Prostate gland (tissue), 2 donors: ENCODE results near the gene MICU1. TPM values are rescaled to one million over a fixed set of nuclear protein-coding genes. Genes with fewer than 3 reads are reported as not detected.
"Not testable (repeated sequence)": the region's sequence is repeated elsewhere in the genome, so short reads cannot be mapped to it uniquely, and the experiment has no call there.

ENCODE experiments used
- DNase-seq: peaks from one replicate; pipeline ENCODE4 v3.0.0-alpha.2; 2019; ENCODE audit warnings: low spot score
- H3K27ac ChIP-seq, 2 donors: fragments of 200-600 bp; sonication (generic); 2 replicates each; pipeline ENCODE4 v1.5.1; 2017 to 2019
- H3K27me3 ChIP-seq: fragments of 200-600 bp; sonication (generic); replicated peaks from 2 replicates; pipeline ENCODE4 v1.5.1; 2019; ENCODE audit not compliant: insufficient read depth
- H3K36me3 ChIP-seq, 2 donors: fragments of 200-600 bp; sonication (generic); 1 replicate in 1 of 2; 2 replicates in 1 of 2; pipeline versions ENCODE4 v1.5.1 to v1.8.1; 2017 to 2019
- H3K4me1 ChIP-seq: fragments of 200-600 bp; sonication (generic); replicated peaks from 2 replicates; pipeline ENCODE4 v1.5.1; 2019
- H3K4me3 ChIP-seq, 2 donors: fragments of 200-600 bp; sonication (generic); 2 replicates each; pipeline ENCODE4 v1.5.1; 2017 to 2019
- H3K9me3 ChIP-seq: fragments of 200-600 bp; sonication (generic); 2 replicates; pipeline ENCODE4 v1.5.1; 2017
- POLR2A ChIP-seq: fragments of 450-650 bp; IDR thresholded peaks from one replicate; pipeline ENCODE4 v1.6.1; 2016; ENCODE audit warnings: antibody characterized with exemption, mild to moderate bottlenecking
- POLR2AphosphoS5 ChIP-seq: sonication (generic); formaldehyde crosslinking; IDR thresholded peaks from one replicate; pipeline ENCODE4 v1.6.1; 2017; ENCODE audit warnings: antibody characterized with exemption
- WGBS: methylation state at CpG from one replicate; pipeline ENCODE4 v1.1.5; 2018; 5-methylcytosine and 5-hydroxymethylcytosine counted together
- intact Hi-C: fragments of 100-400 bp; cut with DNase I; formaldehyde crosslinking; loops from one replicate; pipeline ENCODE4 v1.14.2; 2022
- total RNA-seq, 2 donors: library from RNA; depleted of rRNA; stranded (reverse); fragments of >200 nt; gene quantifications; one replicate each; pipeline ENCODE4 v1.1.0, GENCODE V29; 2016
- TF ChIP-seq, protein P1 (sequence below), 4 experiments: fragments of 200-600 bp in 2 of 4; fragments of 450-650 bp in 2 of 4; sonication (generic) in 2 of 4; IDR thresholded peaks; 1 replicate in 3 of 4; 2 replicates in 1 of 4; pipeline ENCODE4 v1.5.1; 2016 to 2019; ENCODE audit warnings: antibody characterized with exemption in 4 of 4, mild to moderate bottlenecking in 2 of 4, moderate library complexity in 2 of 4

Gene MICU1
- total RNA-seq, 2 donors from 2014 or later = 41.0 to 42.0 TPM

DNA sequence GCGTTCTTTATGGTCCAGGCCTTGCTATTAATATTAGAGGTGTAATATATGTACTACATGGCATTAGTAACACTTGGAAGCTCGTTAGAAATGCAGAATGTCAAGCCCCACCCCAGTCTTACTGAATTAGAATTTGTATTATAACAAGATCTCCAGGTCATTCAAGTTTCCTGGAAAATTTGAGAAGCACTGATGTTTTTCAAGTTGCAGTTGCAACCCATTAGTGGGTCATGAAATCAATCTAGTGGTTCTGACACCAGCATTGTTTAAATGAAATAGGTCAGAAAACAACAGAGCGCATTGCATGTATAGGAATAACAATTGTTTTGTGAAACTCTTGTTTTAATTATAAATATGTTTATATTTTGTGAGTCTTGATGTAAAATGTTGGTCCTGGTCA lies 28.8 kb upstream of the MICU1 start:
- no peaks in the 10 kb centered on the region for H3K4me1 ChIP-seq
- no peaks in the 10 kb centered on the region for H3K36me3 ChIP-seq
- H3K9me3 ChIP-seq = no peaks in the 10 kb centered on the region
- 68% methylated on average over 3 of the region's 3 CpGs for WGBS
- intact Hi-C loops = no loop called here
- H3K27ac ChIP-seq = no peak overlapping the region
- no peaks in the 10 kb centered on the region for H3K27me3 ChIP-seq
- no peak for DNase-seq
- H3K4me3 ChIP-seq = no peak overlapping the region
- TF ChIP-seq POLR2AphosphoS5 (no peak), POLR2A (no peak)
- TF ChIP-seq, protein P1, sequence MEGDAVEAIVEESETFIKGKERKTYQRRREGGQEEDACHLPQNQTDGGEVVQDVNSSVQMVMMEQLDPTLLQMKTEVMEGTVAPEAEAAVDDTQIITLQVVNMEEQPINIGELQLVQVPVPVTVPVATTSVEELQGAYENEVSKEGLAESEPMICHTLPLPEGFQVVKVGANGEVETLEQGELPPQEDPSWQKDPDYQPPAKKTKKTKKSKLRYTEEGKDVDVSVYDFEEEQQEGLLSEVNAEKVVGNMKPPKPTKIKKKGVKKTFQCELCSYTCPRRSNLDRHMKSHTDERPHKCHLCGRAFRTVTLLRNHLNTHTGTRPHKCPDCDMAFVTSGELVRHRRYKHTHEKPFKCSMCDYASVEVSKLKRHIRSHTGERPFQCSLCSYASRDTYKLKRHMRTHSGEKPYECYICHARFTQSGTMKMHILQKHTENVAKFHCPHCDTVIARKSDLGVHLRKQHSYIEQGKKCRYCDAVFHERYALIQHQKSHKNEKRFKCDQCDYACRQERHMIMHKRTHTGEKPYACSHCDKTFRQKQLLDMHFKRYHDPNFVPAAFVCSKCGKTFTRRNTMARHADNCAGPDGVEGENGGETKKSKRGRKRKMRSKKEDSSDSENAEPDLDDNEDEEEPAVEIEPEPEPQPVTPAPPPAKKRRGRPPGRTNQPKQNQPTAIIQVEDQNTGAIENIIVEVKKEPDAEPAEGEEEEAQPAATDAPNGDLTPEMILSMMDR (IDR thresholded peaks at IDR 0.05) = no peak

DNA sequence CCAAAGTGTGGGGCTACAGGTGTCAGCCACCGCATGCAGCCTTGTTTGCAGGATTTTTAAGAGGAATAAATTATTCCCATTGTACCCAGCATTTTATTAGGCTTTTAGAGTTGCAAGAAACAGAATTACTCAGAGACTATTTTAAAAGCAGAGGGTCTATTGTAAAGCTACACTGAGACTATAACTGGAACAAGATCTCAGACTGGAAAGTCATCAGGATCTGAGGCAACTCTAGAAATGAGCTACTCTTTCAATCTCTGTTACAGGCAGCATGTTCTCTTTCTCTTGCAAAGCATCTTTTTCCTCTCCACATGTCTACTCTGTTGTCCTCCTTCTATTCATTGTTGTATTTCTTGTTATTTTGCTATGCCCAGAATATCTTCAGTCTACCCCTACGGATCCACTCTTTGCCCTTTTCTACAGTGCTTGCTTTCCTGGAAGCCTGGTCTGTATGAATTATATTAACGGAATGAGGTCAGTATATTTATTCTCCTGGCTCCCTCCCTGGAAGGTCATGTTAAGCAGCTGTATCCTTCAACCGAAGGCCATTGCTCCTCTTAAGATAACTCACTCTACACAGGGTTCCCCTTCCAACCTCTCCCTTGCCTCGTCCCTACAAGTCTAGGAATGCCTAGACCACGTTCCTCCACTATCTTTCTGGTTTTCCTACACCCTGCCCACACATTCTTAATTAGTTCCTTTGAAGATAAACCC lies 27.7 kb upstream of the MICU1 start:
- WGBS = 82% methylated on average over 6 of the region's 6 CpGs
- no peaks in the 10 kb centered on the region for H3K27me3 ChIP-seq
- H3K27ac ChIP-seq = no peak overlapping the region
- intact Hi-C loops = no loop called here
- no peaks in the 10 kb centered on the region for H3K36me3 ChIP-seq
- TF ChIP-seq, protein P1 (IDR thresholded peaks at IDR 0.05) = no peak
- TF ChIP-seq POLR2A (no peak), POLR2AphosphoS5 (no peak)
- no peaks in the 10 kb centered on the region for H3K9me3 ChIP-seq
- DNase-seq = no peak
- H3K4me1 ChIP-seq = no peaks in the 10 kb centered on the region
- no peak overlapping the region for H3K4me3 ChIP-seq

DNA sequence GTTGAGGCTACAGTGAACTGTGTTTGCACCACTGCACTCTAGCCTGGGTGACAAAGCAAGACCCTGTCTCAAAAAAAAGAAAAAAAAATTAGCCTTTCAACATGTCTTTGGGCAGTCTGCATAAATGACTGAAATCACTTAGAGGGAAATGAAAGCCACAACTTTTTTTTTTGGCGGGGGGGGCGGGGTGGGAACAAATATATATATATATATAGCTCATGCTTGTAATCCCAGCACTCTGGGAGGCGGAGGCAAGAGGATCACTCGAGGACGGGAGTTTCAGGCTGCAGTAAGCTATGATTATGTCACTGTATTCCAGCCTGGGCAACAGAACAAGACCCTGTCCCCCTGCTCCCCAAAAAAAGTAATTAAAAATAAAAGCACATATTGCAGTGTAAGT lies 23.4 kb upstream of the MICU1 start:
- no peaks in the 10 kb centered on the region for H3K9me3 ChIP-seq
- WGBS = 69% methylated on average over 5 of the region's 5 CpGs
- TF ChIP-seq POLR2A (no peak), POLR2AphosphoS5 (no peak)
- TF ChIP-seq, protein P1 (IDR thresholded peaks at IDR 0.05) = no peak

DNA sequence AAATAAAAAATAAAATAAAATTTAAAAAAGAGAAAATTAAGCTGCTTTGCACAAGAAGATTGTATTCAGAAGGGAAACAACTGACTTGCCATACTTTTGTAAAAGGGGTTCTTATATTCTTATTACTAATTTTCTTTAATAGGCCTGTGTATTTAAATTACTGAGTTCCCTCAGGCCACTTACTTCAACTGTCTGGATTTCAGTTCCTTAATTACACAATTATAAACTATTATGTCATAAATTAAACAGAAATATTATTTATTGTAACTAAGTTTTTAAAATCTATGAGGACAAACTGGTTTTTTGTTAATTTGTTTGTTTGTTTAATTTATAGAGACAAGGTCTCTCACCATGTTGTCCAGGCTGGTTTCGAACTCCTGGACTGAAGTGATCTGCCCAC lies 22.4 kb upstream of the MICU1 start:
- 97% methylated on average over 1 of the region's 1 CpG for WGBS
- no peaks in the 10 kb centered on the region for H3K9me3 ChIP-seq
- no peak overlapping the region for H3K4me3 ChIP-seq
- intact Hi-C loops = no loop called here
- TF ChIP-seq POLR2A (no peak), POLR2AphosphoS5 (no peak)
- TF ChIP-seq, protein P1 (IDR thresholded peaks at IDR 0.05) = no peak
- H3K4me1 ChIP-seq = no peaks in the 10 kb centered on the region
- H3K27ac ChIP-seq = no peak overlapping the region
- no peaks in the 10 kb centered on the region for H3K36me3 ChIP-seq
- DNase-seq = no peak
- H3K27me3 ChIP-seq = no peaks in the 10 kb centered on the region

More for the DNA sequence above, 23.4 kb upstream of the MICU1 start:
- Histone ChIP-seq H3K27ac (no peak overlapping the region), H3K4me3 (no peak overlapping the region), H3K27me3 (no peaks in the 10 kb centered on the region), H3K36me3 (no peaks in the 10 kb centered on the region), H3K4me1 (no peaks in the 10 kb centered on the region)
- no peak for DNase-seq
- intact Hi-C loops = no loop called here

DNA sequence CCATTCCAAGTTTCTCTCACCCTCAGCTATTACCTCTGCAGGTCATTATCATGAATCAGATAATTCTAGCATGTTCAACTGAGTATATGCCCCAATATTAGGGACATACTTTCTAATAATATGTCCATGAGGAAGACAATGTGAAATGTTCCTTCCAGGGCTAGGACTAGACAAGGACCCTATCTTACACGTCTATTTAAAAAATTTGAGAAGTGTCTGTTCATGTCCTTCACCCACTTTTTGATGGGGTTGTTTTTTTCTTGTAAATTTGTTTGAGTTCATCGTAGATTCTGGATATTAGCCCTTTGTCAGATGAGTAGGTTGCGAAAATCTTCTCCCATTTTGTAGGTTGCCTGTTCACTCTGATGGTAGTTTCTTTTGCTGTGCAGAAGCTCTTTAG lies 21.1 kb upstream of the MICU1 start:
- H3K4me3 ChIP-seq, intact Hi-C loops, H3K36me3 ChIP-seq, H3K9me3 ChIP-seq, H3K27me3 ChIP-seq, H3K27ac ChIP-seq, H3K4me1 ChIP-seq, DNase-seq: not testable (repeated sequence)
- 89% methylated on average over 3 of the region's 3 CpGs for WGBS
